Pancreas (tissue), 10 donors: ENCODE measurements around the gene COL13A1. TPM values are rescaled to one million over a fixed set of nuclear protein-coding genes. Genes with fewer than 3 reads are reported as not detected.

Experiments used
- ATAC-seq, 4 donors: fragments of 200-7000 bp; cut with Tn5 transposase; one replicate each; pipeline versions ENCODE4 v1.8.0 to v1.9.1; 2020; ENCODE audit warnings: mild to moderate bottlenecking in 4 of 4, moderate library complexity in 4 of 4
- DNase-seq, 6 donors: peaks; one replicate each; pipeline ENCODE4 v3.0.0-alpha.2; 2020
- FAIRE-seq: peaks from 2 replicates; lab custom pipeline; 2012; peaks lifted over from hg19 to GRCh38; lab: Jason Lieb, UNC
- H3K27ac ChIP-seq, 4 donors: fragments of 200-600 bp; sonication (generic); 1 replicate in 3 of 4; 2 replicates in 1 of 4; pipeline versions ENCODE4 v1.5.0 to v1.8.0; 2020
- H3K27me3 ChIP-seq, 4 donors: fragments of 200-600 bp; one replicate each; pipeline ENCODE4 v1.8.0; 2021
- H3K36me3 ChIP-seq, 3 donors: fragments of 200-600 bp; sonication (generic) in 1 of 3; one replicate each; pipeline versions ENCODE4 v1.5.0 to v1.8.0; 2020 to 2021
- H3K4me1 ChIP-seq, 3 donors: fragments of 200-600 bp; one replicate each; pipeline ENCODE4 v1.8.0; 2021
- H3K4me3 ChIP-seq, 4 donors: fragments of 200-600 bp; sonication (generic) in 2 of 4; one replicate each; pipeline versions ENCODE4 v1.5.0 to v1.8.0; 2020 to 2021
- H3K9me3 ChIP-seq, 4 donors: fragments of 200-600 bp; one replicate each; pipeline ENCODE4 v1.8.0; 2021
- WGBS, 2 donors: extraction: QIAGEN DNeasy Blood & Tissue Kit; methylation state at CpG; one replicate each; pipeline ENCODE4 v1.1.7; 2013; 5-methylcytosine and 5-hydroxymethylcytosine counted together
- intact Hi-C, 3 donors: fragments of 100-400 bp; cut with DNase I; formaldehyde crosslinking; loops; one replicate each; pipeline versions ENCODE4 v1.11.1 to v1.14.2; 2022
- polyA plus RNA-seq, 2 donors: library from polyadenylated mRNA; stranded (reverse); fragments of 200-250 nt; gene quantifications; one replicate each; pipeline ENCODE4 v1.2.3, GENCODE V29; 2013
- total RNA-seq, 6 donors: library from RNA; stranded (reverse); fragmentation: NEBNext Ultra II Directional in 4 of 6; extraction: Animal tissue kit (Norgen Biotek cat#: 25700) in 4 of 6; gene quantifications; one replicate each; pipeline versions ENCODE4 v1.2.1 to v1.2.4, GENCODE V29; 2021 to 2023
- TF ChIP-seq, protein P1 (sequence below), 4 donors: fragments of 200-600 bp; sonication (generic) in 3 of 4; IDR thresholded peaks; one replicate each; pipeline versions ENCODE4 v1.5.0 to v1.8.0; 2021; ENCODE audit warnings: antibody characterized with exemption in 4 of 4
- donor health status: healthy with polysubstance abuse.
- donor health status: DM: no; HTN: no; CAD: no; lungs with moderate emphysema.
- donor health status: DM: no; HTN: no; CAD: no.
- donor health status: control.
- donor health status: control.
- donor health status: Bipolar disorder and iron deficiency.
- donor health status: DM: yes; HTN: yes; CAD: no.
- donor health status: DM: no; HTN: no; CAD: no.
- donor health status: DM: no; HTN: no; CAD: no.
- donor health status: DM: yes; HTN: yes; CAD: no.

Gene COL13A1
- total and polyA plus RNA-seq, 8 donors, result 0.35 to 11.7 (median 0.92) TPM

GRCh38 chr10:69794673-69795072, 7.0 kb upstream of the COL13A1 start:
- no peak for FAIRE-seq
- H3K36me3 ChIP-seq, result no peaks in the 10 kb centered on the region
- DNase-seq, result no peak
- TF ChIP-seq, protein P1, sequence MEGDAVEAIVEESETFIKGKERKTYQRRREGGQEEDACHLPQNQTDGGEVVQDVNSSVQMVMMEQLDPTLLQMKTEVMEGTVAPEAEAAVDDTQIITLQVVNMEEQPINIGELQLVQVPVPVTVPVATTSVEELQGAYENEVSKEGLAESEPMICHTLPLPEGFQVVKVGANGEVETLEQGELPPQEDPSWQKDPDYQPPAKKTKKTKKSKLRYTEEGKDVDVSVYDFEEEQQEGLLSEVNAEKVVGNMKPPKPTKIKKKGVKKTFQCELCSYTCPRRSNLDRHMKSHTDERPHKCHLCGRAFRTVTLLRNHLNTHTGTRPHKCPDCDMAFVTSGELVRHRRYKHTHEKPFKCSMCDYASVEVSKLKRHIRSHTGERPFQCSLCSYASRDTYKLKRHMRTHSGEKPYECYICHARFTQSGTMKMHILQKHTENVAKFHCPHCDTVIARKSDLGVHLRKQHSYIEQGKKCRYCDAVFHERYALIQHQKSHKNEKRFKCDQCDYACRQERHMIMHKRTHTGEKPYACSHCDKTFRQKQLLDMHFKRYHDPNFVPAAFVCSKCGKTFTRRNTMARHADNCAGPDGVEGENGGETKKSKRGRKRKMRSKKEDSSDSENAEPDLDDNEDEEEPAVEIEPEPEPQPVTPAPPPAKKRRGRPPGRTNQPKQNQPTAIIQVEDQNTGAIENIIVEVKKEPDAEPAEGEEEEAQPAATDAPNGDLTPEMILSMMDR (IDR thresholded peaks at IDR 0.05), result no peak
- H3K27me3 ChIP-seq, result no peaks in the 10 kb centered on the region
- WGBS, 2 donors, result 76% methylated on average over 1 of the region's 1 CpG
- intact Hi-C loops, result no loop called here
- no peak overlapping the region for H3K4me3 ChIP-seq
- no peaks in the 10 kb centered on the region for H3K4me1 ChIP-seq
- H3K9me3 ChIP-seq, result no peaks in the 10 kb centered on the region
- ATAC-seq, result no peak
- no peak overlapping the region for H3K27ac ChIP-seq

- no peaks in the 10 kb centered on the region for H3K36me3 ChIP-seq
- no peaks in the 10 kb centered on the region for H3K27me3 ChIP-seq
- H3K4me3 ChIP-seq, result no peak overlapping the region
- TF ChIP-seq, protein P1 (IDR thresholded peaks at IDR 0.05), result no peak
- whole genome bisulfite sequencing, 2 donors, result 60 to 100% methylated on average over 1 of the region's 1 CpG
- FAIRE-seq (no peak), ATAC-seq (no peak), DNase-seq (no peak)
- intact Hi-C loops, result no loop called here
- H3K4me1 ChIP-seq, result no peaks in the 10 kb centered on the region
- no peaks in the 10 kb centered on the region for H3K9me3 ChIP-seq
- H3K27ac ChIP-seq, result no peak overlapping the region
These were observed 6.3 kb upstream of the COL13A1 start for GRCh38 chr10:69795242-69795934.

GRCh38 chr10:69797959-69798358, 3.7 kb upstream of the COL13A1 start:
- ATAC-seq (no peak), DNase-seq (no peak), FAIRE-seq (no peak)
- Histone ChIP-seq H3K27me3 (peaks cover 0 to 9% (median 0%) of the 10 kb centered on the region in 4 donors), H3K4me1 (peaks cover 4 to 10% (median 8%) of the 10 kb centered on the region in 3 donors), H3K36me3 (no peaks in the 10 kb centered on the region), H3K9me3 (no peaks in the 10 kb centered on the region), H3K27ac (no peak overlapping the region), H3K4me3 (no peak overlapping the region)
- TF ChIP-seq, protein P1 (IDR thresholded peaks at IDR 0.05), result no peak
- 77 to 82% methylated on average over 7 of the region's 7 CpGs for WGBS, 2 donors
- intact Hi-C loops, result no loop called here

DNA sequence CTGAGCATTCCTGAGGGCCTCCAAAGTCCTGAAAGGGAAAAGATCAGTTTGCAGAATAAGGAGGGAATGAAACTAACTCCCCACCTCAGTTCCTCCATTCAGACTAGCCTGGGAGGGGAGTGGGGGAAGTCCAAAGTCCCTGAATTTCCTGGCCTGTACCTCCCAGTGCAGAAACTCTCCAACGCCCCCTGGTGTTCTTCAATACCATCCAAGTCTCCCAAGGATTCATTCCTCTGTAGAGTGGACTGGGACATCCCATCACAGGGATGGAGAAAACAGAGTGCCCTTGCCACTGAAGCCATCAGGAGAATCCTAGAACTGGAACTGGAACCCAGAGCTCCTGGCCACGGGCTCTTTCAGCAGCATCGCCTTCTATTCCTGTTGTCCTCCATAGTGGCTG, 1.6 kb upstream of the COL13A1 start:
- DNase-seq (peak in 1 of 6 donors; percentile 37), ATAC-seq (peak; percentile 33 to 78 (median 68)), FAIRE-seq (no peak)
- TF ChIP-seq, protein P1 (IDR thresholded peaks at IDR 0.05), result peak in 3 of 4 donors; percentile 13 to 45 (median 41)
- no peak overlapping the region for H3K27ac ChIP-seq
- peaks cover 4 to 10% (median 8%) of the 10 kb centered on the region in 3 donors for H3K4me1 ChIP-seq
- intact Hi-C loops, result no loop called here
- no peak overlapping the region for H3K4me3 ChIP-seq
- peaks cover 0 to 9% (median 4%) of the 10 kb centered on the region in 4 donors for H3K27me3 ChIP-seq
- H3K9me3 ChIP-seq, result no peaks in the 10 kb centered on the region
- 25 to 35% methylated on average over 3 of the region's 3 CpGs for WGBS, 2 donors
- no peaks in the 10 kb centered on the region for H3K36me3 ChIP-seq

GRCh38 chr10:69800665-69801064, 1.0 kb upstream of the COL13A1 start:
- Histone ChIP-seq H3K27me3 (peaks cover 0 to 9% (median 4%) of the 10 kb centered on the region in 4 donors), H3K9me3 (no peaks in the 10 kb centered on the region), H3K27ac (no peak overlapping the region), H3K36me3 (no peaks in the 10 kb centered on the region), H3K4me3 (no peak overlapping the region), H3K4me1 (peaks cover 4 to 10% (median 8%) of the 10 kb centered on the region in 3 donors)
- DNase-seq (no peak), FAIRE-seq (no peak), ATAC-seq (no peak)
- intact Hi-C loops, result no loop called here
- 56 to 57% methylated on average over 2 of the region's 2 CpGs for WGBS, 2 donors
- TF ChIP-seq, protein P1 (IDR thresholded peaks at IDR 0.05), result no peak
